ENCODE results near the gene HSPA14.

GRCh38 chr10:14820775-14821154 is 17.3 kb upstream of the HSPA14 start:
- TF ChIP-seq EZH2phosphoT487 (IDR thresholded peaks at IDR 0.05; ENCODE audit: insufficient read depth, low read depth) = no peak
- no peak for TF ChIP-seq EZH2 (IDR thresholded peaks at IDR 0.05; ENCODE audit: insufficient read depth, poor library complexity, severe bottlenecking)
